ENCODE data around the gene LCP2.

DNA sequence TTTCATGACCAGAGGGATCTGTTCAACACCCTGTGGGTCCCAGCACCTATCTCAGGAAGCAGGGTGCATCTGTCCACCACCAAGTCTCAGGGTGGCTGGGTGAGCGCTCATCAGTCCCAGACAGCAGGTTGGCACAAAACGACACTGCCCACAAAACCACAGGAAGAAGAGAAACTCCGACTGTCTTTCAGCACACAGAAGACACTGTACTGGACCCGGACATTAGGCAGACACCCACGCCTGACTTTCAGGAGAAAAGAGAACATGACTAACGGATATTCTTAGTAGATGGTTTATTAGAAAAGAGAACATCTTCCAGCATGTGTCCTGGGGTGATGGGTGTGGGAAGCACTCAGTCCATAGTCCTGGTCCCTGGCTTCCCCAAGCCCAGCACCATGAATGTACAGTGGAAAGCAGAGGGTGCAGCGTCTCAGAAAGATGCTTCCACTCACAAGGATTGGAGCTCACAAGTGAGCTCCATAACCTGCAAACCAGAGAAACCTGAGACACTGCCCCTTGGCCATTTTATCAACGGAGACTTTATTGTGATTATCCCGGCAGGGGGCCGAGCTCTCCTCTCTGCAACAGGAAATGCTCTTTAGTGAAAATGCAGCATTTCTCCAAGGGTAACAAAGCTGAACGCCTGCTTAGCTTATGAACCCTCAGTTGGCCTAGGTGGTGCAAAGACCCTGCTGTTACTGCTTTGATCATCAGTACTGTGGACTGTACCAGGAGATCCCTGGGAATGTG, 35.8 kb upstream of the LCP2 start:
- TF ChIP-seq, protein P1, sequence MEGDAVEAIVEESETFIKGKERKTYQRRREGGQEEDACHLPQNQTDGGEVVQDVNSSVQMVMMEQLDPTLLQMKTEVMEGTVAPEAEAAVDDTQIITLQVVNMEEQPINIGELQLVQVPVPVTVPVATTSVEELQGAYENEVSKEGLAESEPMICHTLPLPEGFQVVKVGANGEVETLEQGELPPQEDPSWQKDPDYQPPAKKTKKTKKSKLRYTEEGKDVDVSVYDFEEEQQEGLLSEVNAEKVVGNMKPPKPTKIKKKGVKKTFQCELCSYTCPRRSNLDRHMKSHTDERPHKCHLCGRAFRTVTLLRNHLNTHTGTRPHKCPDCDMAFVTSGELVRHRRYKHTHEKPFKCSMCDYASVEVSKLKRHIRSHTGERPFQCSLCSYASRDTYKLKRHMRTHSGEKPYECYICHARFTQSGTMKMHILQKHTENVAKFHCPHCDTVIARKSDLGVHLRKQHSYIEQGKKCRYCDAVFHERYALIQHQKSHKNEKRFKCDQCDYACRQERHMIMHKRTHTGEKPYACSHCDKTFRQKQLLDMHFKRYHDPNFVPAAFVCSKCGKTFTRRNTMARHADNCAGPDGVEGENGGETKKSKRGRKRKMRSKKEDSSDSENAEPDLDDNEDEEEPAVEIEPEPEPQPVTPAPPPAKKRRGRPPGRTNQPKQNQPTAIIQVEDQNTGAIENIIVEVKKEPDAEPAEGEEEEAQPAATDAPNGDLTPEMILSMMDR (IDR thresholded peaks at IDR 0.05): no peak
- TF ChIP-seq POLR2A (IDR thresholded peaks at IDR 0.05): no peak

Data from adrenal gland (tissue), 5 donors.